Duodenal mucosa (tissue), 2 donors: Measurements from ENCODE around the gene EFCAB3.
"Not testable (repeated sequence)": the region's sequence is repeated elsewhere in the genome, so short reads cannot be mapped to it uniquely, and the experiment has no call there.

ENCODE experiments used
- H3K27ac ChIP-seq: one replicate; pipeline ENCODE4 v1.7.0; 2013; ENCODE audit warnings: low read depth, low read length
- H3K27me3 ChIP-seq, 2 donors: one replicate each; pipeline ENCODE4 v1.7.0; 2013; ENCODE audit warnings: low read length in 2 of 2, control low read depth in 1 of 2; ENCODE audit not compliant: insufficient read depth in 2 of 2, control insufficient read depth in 1 of 2
- H3K36me3 ChIP-seq, 2 donors: one replicate each; pipeline ENCODE4 v1.7.0; 2013; ENCODE audit warnings: low read length in 2 of 2, control low read depth in 1 of 2; ENCODE audit not compliant: insufficient read depth in 2 of 2, control insufficient read depth in 1 of 2
- H3K4me1 ChIP-seq, 2 donors: one replicate each; pipeline ENCODE4 v1.7.0; 2013; ENCODE audit warnings: low read length in 2 of 2, control low read depth in 1 of 2; ENCODE audit not compliant: insufficient read depth in 2 of 2, control insufficient read depth in 1 of 2
- H3K4me3 ChIP-seq, 2 donors: one replicate each; pipeline ENCODE4 v1.7.0; 2013; ENCODE audit warnings: low read length in 2 of 2, low read depth in 1 of 2
- H3K9ac ChIP-seq, 2 donors: one replicate each; pipeline ENCODE4 v1.7.0; 2013; ENCODE audit warnings: low read length in 2 of 2, low read depth in 1 of 2
- H3K9me3 ChIP-seq, 2 donors: one replicate each; pipeline ENCODE4 v1.7.0; 2013; ENCODE audit warnings: low read length in 2 of 2, control low read depth in 1 of 2; ENCODE audit not compliant: control insufficient read depth in 1 of 2

Gene EFCAB3

GRCh38 chr17:62456016-62456415 is 75.7 kb downstream of the EFCAB3 start:
- Histone ChIP-seq H3K4me1 (no peaks in the 10 kb centered on the region), H3K27ac (no peak overlapping the region), H3K36me3 (no peaks in the 10 kb centered on the region), H3K4me3 (no peak overlapping the region), H3K9me3 (no peaks in the 10 kb centered on the region), H3K9ac (no peak overlapping the region), H3K27me3 (no peaks in the 10 kb centered on the region)

GRCh38 chr17:62458483-62458882 is 78.1 kb downstream of the EFCAB3 start:
- H3K36me3 ChIP-seq, H3K27me3 ChIP-seq, H3K27ac ChIP-seq, H3K4me1 ChIP-seq, H3K9me3 ChIP-seq, H3K4me3 ChIP-seq, H3K9ac ChIP-seq: not testable (repeated sequence)

GRCh38 chr17:62464422-62464821 is 84.1 kb downstream of the EFCAB3 start:
- H3K27me3 ChIP-seq, H3K4me3 ChIP-seq, H3K9ac ChIP-seq: not testable (repeated sequence)

GRCh38 chr17:62465271-62465670 is 84.9 kb downstream of the EFCAB3 start:
- H3K9ac ChIP-seq, H3K4me1 ChIP-seq, H3K36me3 ChIP-seq, H3K27me3 ChIP-seq, H3K9me3 ChIP-seq, H3K4me3 ChIP-seq, H3K27ac ChIP-seq: not testable (repeated sequence)

More at GRCh38 chr17:62464422-62464821, 84.1 kb downstream of the EFCAB3 start:
- not testable (repeated sequence) for H3K36me3 ChIP-seq, H3K27ac ChIP-seq, H3K9me3 ChIP-seq, H3K4me1 ChIP-seq
